K562 (cell line): ENCODE measurements around the gene IL3RA. TPM values are rescaled to one million over a fixed set of nuclear protein-coding genes. Genes with fewer than 3 reads are reported as not detected.
A peak's percentile ranks its signal among the peaks of the same experiment; 100 is the strongest.

Source experiments
- ATF7 ChIP-seq: fragments of 450-650 bp; IDR thresholded peaks from 2 replicates; pipeline ENCODE4 v1.7.1; 2014; ENCODE audit warnings: mild to moderate bottlenecking, moderate library complexity
- BACH1 ChIP-seq: fragments of 200-800 bp; sonication (Bioruptor generic); IDR thresholded peaks from 2 replicates; pipeline ENCODE4 v1.6.1; 2016; ENCODE audit warnings: missing genetic modification characterization, missing compliant biosample characterization
- CHD1 ChIP-seq: fragments of 200-600 bp; sonication (generic); IDR thresholded peaks from one replicate; pipeline ENCODE4 v1.6.1; 2012; ENCODE audit warnings: mild to moderate bottlenecking, moderate library complexity, low read length, inconsistent platforms
- DMBX1 ChIP-seq: fragments of 250-450 bp; sonication (Bioruptor Pico); IDR thresholded peaks from 2 replicates; pipeline ENCODE4 v1.8.0; 2022; ENCODE audit warnings: inconsistent platforms, mild to moderate bottlenecking, moderate library complexity, borderline replicate concordance
- DNMT1 ChIP-seq: fragments of 450-650 bp; IDR thresholded peaks from 2 replicates; pipeline ENCODE4 v1.6.1; 2016; ENCODE audit warnings: antibody characterized with exemption, mild to moderate bottlenecking
- EP400 ChIP-seq: fragments of 450-650 bp; IDR thresholded peaks from 2 replicates; pipeline ENCODE4 v1.6.1; 2017; ENCODE audit warnings: antibody characterized with exemption, mild to moderate bottlenecking, moderate library complexity
- FUS ChIP-seq: fragments of 200-400 bp; formaldehyde crosslinking; optimal IDR thresholded peaks from 2 replicates; pipeline ENCODE3; 2017; ENCODE audit warnings: low read depth, low read length
- GATAD2A ChIP-seq: fragments of 450-650 bp; IDR thresholded peaks from 2 replicates; pipeline ENCODE4 v1.6.1; 2017
- HLTF ChIP-seq: fragments of 450-650 bp; IDR thresholded peaks from 2 replicates; pipeline ENCODE4 v1.6.1; 2016
- HNRNPK ChIP-seq: fragments of 200-400 bp; formaldehyde crosslinking; IDR thresholded peaks from one replicate; pipeline ENCODE4 v1.6.1; 2018; ENCODE audit warnings: mild to moderate bottlenecking, low read depth, low read length; ENCODE audit not compliant: poor library complexity, severe bottlenecking
- NR2C1 ChIP-seq, 2 experiments: fragments of 450-650 bp; IDR thresholded peaks; 2 replicates each; pipeline ENCODE4 v1.6.1; 2017; ENCODE audit warnings: mild to moderate bottlenecking in 2 of 2, antibody characterized with exemption in 1 of 2, inconsistent platforms in 1 of 2, missing compliant biosample characterization in 1 of 2, missing genetic modification characterization in 1 of 2
- POLR2G ChIP-seq: fragments of 200-400 bp; formaldehyde crosslinking; IDR thresholded peaks from 2 replicates; pipeline ENCODE4 v1.6.1; 2017; ENCODE audit warnings: low read depth, mild to moderate bottlenecking, antibody characterized with exemption, low read length, moderate library complexity
- RB1 ChIP-seq: fragments of 450-650 bp; IDR thresholded peaks from 2 replicates; pipeline ENCODE4 v1.6.1; 2017; ENCODE audit warnings: low read depth, mild to moderate bottlenecking
- SRSF3 ChIP-seq: fragments of 200-400 bp; formaldehyde crosslinking; IDR thresholded peaks from 2 replicates; pipeline ENCODE4 v1.6.1; 2016; ENCODE audit warnings: mild to moderate bottlenecking, low read length, moderate library complexity; ENCODE audit not compliant: insufficient read depth
- TEAD4 ChIP-seq, 2 experiments: sonication (generic) in 1 of 2; formaldehyde crosslinking in 1 of 2; IDR thresholded peaks; 2 replicates each; pipeline versions ENCODE4 v1.6.1 to v1.8.0; 2012 to 2022; ENCODE audit warnings: borderline replicate concordance in 1 of 2, inconsistent platforms in 1 of 2, low read length in 1 of 2, mild to moderate bottlenecking in 1 of 2, missing genetic modification reagents in 1 of 2
- ZNF239 ChIP-seq: fragments of 250-450 bp; sonication (Bioruptor Pico); IDR thresholded peaks from 2 replicates; pipeline ENCODE4 v1.4.0; 2020; ENCODE audit warnings: mild to moderate bottlenecking
- polyA plus RNA-seq, 8 experiments: library from polyadenylated mRNA; depleted of rRNA in 4 of 8; stranded (reverse) in 5 of 8; unstranded in 3 of 8; fragments of >200 nt; fragmentation: Nextera tagmentation in 2 of 8; fragmentation: Illumina TruSeq in 1 of 8; extraction: Ambion mirVana in 2 of 8; extraction: Trizol in 1 of 8; gene quantifications; 2 replicates each; pipeline versions ENCODE4 v1.2.1 to v1.2.3, GENCODE V29; 2011 to 2014; ENCODE audit warnings: inconsistent platforms in 1 of 8, missing spikeins in 1 of 8
- total RNA-seq, 7 experiments: library from RNA; depleted of rRNA in 6 of 7; stranded (reverse); fragments of >200 nt in 6 of 7; fragmentation: Illumina TruSeq in 2 of 7; extraction: Trizol in 2 of 7; gene quantifications; 2 replicates each; pipeline versions ENCODE4 v1.2.1 to v1.2.3, GENCODE V29; 2011 to 2021; ENCODE audit warnings: low replicate concordance in 1 of 7
- TF ChIP-seq, protein P1 (sequence below), 2 experiments: fragments of 450-650 bp in 1 of 2; sonication (generic) in 1 of 2; formaldehyde crosslinking in 1 of 2; IDR thresholded peaks in 1 of 2; conservative IDR thresholded peaks in 1 of 2; 2 replicates each; pipeline versions ENCODE4 v1.6.1 to v1.8.1; 2016 to 2023; ENCODE audit warnings: mild to moderate bottlenecking in 2 of 2, moderate library complexity in 2 of 2, inconsistent platforms in 1 of 2, missing genetic modification reagents in 1 of 2
- TF ChIP-seq, protein P2 (sequence below): fragments of 250-450 bp; sonication (Bioruptor Pico); IDR thresholded peaks from 2 replicates; pipeline ENCODE4 v1.5.0; 2021
- TF ChIP-seq, protein P3 (sequence below), 2 experiments: fragments of 450-650 bp; conservative IDR thresholded peaks; 2 replicates each; pipeline ENCODE4 v1.6.1; 2017; ENCODE audit warnings: mild to moderate bottlenecking in 2 of 2, moderate library complexity in 2 of 2
- TF ChIP-seq, protein P4 (sequence below), 2 experiments: fragments of 250-450 bp in 1 of 2; fragments of 450-650 bp in 1 of 2; sonication (Bioruptor Pico) in 1 of 2; IDR thresholded peaks; 2 replicates each; pipeline versions ENCODE4 v1.6.1 to v1.8.0; 2016 to 2021; ENCODE audit warnings: mild to moderate bottlenecking in 2 of 2, moderate library complexity in 2 of 2, missing compliant biosample characterization in 1 of 2, missing genetic modification characterization in 1 of 2
- TF ChIP-seq, protein P5 (sequence below): fragments of 250-450 bp; sonication (Bioruptor Pico); IDR thresholded peaks from 2 replicates; pipeline ENCODE4 v1.8.0; 2022; ENCODE audit warnings: moderate library complexity, mild to moderate bottlenecking, inconsistent platforms

The IL3RA gene
- total and polyA plus RNA-seq, 9 of the 15 experiments (the other 6 are each of a cell fraction or from before 2014, with no cell fraction given), result not detected

DNA sequence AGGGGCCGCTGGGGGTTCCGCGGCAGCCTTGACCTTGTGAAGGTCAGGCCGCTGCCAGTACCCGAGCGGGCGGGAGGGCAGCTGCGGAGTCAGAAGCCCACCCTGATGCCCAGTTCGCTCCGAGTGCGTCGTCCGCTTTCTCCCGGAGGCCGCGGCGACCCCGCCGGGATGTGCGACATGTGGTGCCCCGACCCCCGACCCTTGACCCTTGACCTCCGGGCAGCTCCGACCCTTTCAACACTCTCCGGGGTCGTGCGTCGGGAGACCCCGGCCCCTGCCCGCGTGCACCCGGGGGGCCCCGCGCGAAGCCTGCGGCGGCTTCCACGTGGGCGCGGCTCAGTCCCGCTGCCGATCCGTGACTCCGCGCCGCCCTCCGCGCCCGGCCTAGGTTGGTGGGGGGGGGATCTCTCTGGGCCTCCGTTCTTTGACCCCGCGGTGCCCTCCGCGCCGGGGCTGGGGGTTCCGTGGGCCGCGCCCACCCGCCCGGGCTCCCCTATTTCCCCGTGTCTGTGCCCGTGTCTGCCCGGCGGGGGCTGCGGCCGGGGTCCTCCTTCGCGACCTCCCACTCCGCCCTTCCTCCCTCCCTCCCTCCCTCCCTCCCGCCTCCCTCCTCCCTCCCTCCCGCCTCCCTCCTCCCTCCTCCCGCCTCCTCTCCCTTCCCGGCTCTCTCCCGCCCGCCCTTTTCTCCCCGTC is 55.9 kb downstream of the IL3RA start (continued):
- TF ChIP-seq, protein P1, sequence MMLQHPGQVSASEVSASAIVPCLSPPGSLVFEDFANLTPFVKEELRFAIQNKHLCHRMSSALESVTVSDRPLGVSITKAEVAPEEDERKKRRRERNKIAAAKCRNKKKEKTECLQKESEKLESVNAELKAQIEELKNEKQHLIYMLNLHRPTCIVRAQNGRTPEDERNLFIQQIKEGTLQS (IDR thresholded peaks at IDR 0.05), result no peak
- TF ChIP-seq, protein P1 (CRISPR knock-in tag; conservative IDR thresholded peaks at IDR 0.05), result no peak
- TF ChIP-seq SRSF3 (0 out of 2 replicates have a peak, but pooled peaks have one; percentile 62), DNMT1 (no peak), HLTF (0 out of 2 replicates have a peak, but pooled peaks have one; percentile 63), BACH1 (peak; percentile 54; the same call in 1 of the 2 replicates), HNRNPK (peak; percentile 46), EP400 (peak; percentile 92), TEAD4 (IDR thresholded peaks at IDR 0.05; ENCODE audit: low read length) (no peak), TEAD4 (CRISPR knock-in tag; IDR thresholded peaks at IDR 0.05; ENCODE audit: borderline replicate concordance) (no peak), ZNF239 (peak; percentile 77), CHD1 (peak; percentile 58), NR2C1 (IDR thresholded peaks at IDR 0.05) (peak; percentile 99), NR2C1 (tag; IDR thresholded peaks at IDR 0.05) (peak; percentile 99), FUS (peak; percentile 42), POLR2G (peak; percentile 78), GATAD2A (peak; percentile 69; the same call in 1 of the 2 replicates), ATF7 (peak; percentile 22; the same call in 1 of the 2 replicates), RB1 (peak; percentile 36; the same call in 1 of the 2 replicates), DMBX1 (peak; percentile 78; the same call in 1 of the 2 replicates)
- TF ChIP-seq, protein P2, sequence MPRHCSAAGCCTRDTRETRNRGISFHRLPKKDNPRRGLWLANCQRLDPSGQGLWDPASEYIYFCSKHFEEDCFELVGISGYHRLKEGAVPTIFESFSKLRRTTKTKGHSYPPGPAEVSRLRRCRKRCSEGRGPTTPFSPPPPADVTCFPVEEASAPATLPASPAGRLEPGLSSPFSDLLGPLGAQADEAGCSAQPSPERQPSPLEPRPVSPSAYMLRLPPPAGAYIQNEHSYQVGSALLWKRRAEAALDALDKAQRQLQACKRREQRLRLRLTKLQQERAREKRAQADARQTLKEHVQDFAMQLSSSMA (CRISPR knock-in tag), result peak; percentile 79; the same call in 1 of the 2 replicates
- TF ChIP-seq, protein P3, sequence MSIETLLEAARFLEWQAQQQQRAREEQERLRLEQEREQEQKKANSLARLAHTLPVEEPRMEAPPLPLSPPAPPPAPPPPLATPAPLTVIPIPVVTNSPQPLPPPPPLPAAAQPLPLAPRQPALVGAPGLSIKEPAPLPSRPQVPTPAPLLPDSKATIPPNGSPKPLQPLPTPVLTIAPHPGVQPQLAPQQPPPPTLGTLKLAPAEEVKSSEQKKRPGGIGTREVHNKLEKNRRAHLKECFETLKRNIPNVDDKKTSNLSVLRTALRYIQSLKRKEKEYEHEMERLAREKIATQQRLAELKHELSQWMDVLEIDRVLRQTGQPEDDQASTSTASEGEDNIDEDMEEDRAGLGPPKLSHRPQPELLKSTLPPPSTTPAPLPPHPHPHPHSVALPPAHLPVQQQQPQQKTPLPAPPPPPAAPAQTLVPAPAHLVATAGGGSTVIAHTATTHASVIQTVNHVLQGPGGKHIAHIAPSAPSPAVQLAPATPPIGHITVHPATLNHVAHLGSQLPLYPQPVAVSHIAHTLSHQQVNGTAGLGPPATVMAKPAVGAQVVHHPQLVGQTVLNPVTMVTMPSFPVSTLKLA (conservative IDR thresholded peaks at IDR 0.05), result peak; percentile 14
- TF ChIP-seq, protein P4, sequence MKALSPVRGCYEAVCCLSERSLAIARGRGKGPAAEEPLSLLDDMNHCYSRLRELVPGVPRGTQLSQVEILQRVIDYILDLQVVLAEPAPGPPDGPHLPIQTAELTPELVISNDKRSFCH (CRISPR knock-in tag; IDR thresholded peaks at IDR 0.05), result no peak
- TF ChIP-seq, protein P4 (tag; IDR thresholded peaks at IDR 0.05), result peak; percentile 95
- TF ChIP-seq, protein P5, sequence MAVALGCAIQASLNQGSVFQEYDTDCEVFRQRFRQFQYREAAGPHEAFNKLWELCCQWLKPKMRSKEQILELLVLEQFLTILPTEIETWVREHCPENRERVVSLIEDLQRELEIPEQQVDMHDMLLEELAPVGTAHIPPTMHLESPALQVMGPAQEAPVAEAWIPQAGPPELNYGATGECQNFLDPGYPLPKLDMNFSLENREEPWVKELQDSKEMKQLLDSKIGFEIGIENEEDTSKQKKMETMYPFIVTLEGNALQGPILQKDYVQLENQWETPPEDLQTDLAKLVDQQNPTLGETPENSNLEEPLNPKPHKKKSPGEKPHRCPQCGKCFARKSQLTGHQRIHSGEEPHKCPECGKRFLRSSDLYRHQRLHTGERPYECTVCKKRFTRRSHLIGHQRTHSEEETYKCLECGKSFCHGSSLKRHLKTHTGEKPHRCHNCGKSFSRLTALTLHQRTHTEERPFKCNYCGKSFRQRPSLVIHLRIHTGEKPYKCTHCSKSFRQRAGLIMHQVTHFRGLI, result peak; percentile 77
